ENCODE data around the gene PPTC7. TPM values are rescaled to one million over a fixed set of nuclear protein-coding genes. Genes with fewer than 3 reads are reported as not detected.
A peak's percentile ranks its signal among the peaks of the same experiment; 100 is the strongest.

The PPTC7 gene
- total and polyA plus RNA-seq, 10 of the 15 experiments (the other 5 are each of a cell fraction or from before 2014, with no cell fraction given): 4.0 to 69.6 (median 12.3) TPM

GRCh38 chr12:110615171-110615570 lies 32.1 kb upstream of the PPTC7 start (continued):
- TF ChIP-seq E4F1 (IDR thresholded peaks at IDR 0.05; ENCODE audit: borderline replicate concordance, partially characterized antibody): no peak
- TF ChIP-seq MEF2A (IDR thresholded peaks at IDR 0.05; ENCODE audit: insufficient read depth, low read depth, low read length): peak; percentile 69
- no peak for TF ChIP-seq PAX5 (IDR thresholded peaks at IDR 0.05; ENCODE audit: borderline replicate concordance, low read depth, low read length)
- no peak for TF ChIP-seq POU2F2 (IDR thresholded peaks at IDR 0.05; ENCODE audit: borderline replicate concordance, low read depth, low read length)
- no peak for TF ChIP-seq NFYA (IDR thresholded peaks at IDR 0.05; ENCODE audit: borderline replicate concordance, low read depth, low read length)
- TF ChIP-seq CREB1 (IDR thresholded peaks at IDR 0.05; ENCODE audit: low read depth): no peak
- no peak for TF ChIP-seq ZBED1 (IDR thresholded peaks at IDR 0.05; ENCODE audit: borderline replicate concordance)
- no peak for TF ChIP-seq SMAD1 (IDR thresholded peaks at IDR 0.05; ENCODE audit: low read depth, partially characterized antibody)
- TF ChIP-seq ATF2 (IDR thresholded peaks at IDR 0.05; ENCODE audit: low read length): 0 out of 2 replicates have a peak, but pooled peaks have one; percentile 16
- no peak for TF ChIP-seq RELB (IDR thresholded peaks at IDR 0.05; ENCODE audit: low read depth)
- no peak for TF ChIP-seq BCLAF1 (IDR thresholded peaks at IDR 0.05)
- no peak for TF ChIP-seq BHLHE40 (IDR thresholded peaks at IDR 0.05; ENCODE audit: borderline replicate concordance in 1 of 2, low read depth in 2 of 2, low read length in 1 of 2)
- no peak for TF ChIP-seq IKZF1 (conservative IDR thresholded peaks at IDR 0.05)
- TF ChIP-seq CTCF (IDR thresholded peaks at IDR 0.05 in 2 of 3, conservative IDR thresholded peaks at IDR 0.05 in 1 of 3; ENCODE audit: control insufficient read depth in 2 of 3, extremely low read depth in 1 of 3, insufficient read depth in 1 of 3, low read depth in 3 of 3, low read length in 3 of 3): no peak
- TF ChIP-seq EGR1 (IDR thresholded peaks at IDR 0.05; ENCODE audit: borderline replicate concordance in 1 of 2, low read depth in 2 of 2, low read length in 2 of 2): no peak
- TF ChIP-seq IRF3 (IDR thresholded peaks at IDR 0.05): no peak

Data from GM12878 (cell line).